GM12878 (cell line): Measurements from ENCODE around the gene TGFBRAP1. TPM values are rescaled to one million over a fixed set of nuclear protein-coding genes. Genes with fewer than 3 reads are reported as not detected.

ENCODE experiments used
- ATAC-seq: fragments of 200-7000 bp; cut with Tn5 transposase; 3 replicates; pipeline ENCODE4 v1.9.1; 2020; ENCODE audit warnings: mild to moderate bottlenecking, moderate library complexity
- BruUV-seq: library from RNA; stranded (reverse); fragments of 400-500 nt; replicated peaks from 2 replicates; lab custom pipeline; 2021; lab: Mats Ljungman, UMichigan
- CTCF ChIA-PET: fragments of 300-600 bp; sonication (Branson Sonifier 250); formaldehyde crosslinking; extraction: SDS; loops from one replicate; lab custom pipeline; 2021; ENCODE audit warnings: inconsistent platforms; lab: Yijun Ruan, JAX
- POLR2A ChIA-PET: fragments of 350-600 bp; formaldehyde crosslinking; extraction: SDS; loops from one replicate; lab custom pipeline; 2021; ENCODE audit warnings: inconsistent platforms; lab: Charles Lee
- RAD21 ChIA-PET: fragments of 300-600 bp; sonication (Branson Sonifier 250); formaldehyde crosslinking; loops from one replicate; lab custom pipeline; 2023; ENCODE audit warnings: antibody characterized with exemption; ENCODE audit not compliant: unreplicated experiment; lab: Charles Lee
- SMC1A ChIA-PET: fragments of 300-600 bp; sonication (Branson Sonifier 250); formaldehyde crosslinking; loops from one replicate; lab custom pipeline; 2023; ENCODE audit not compliant: unreplicated experiment, uncharacterized antibody; lab: Charles Lee
- DNase-seq: peaks from one replicate; pipeline ENCODE4 v3.0.0-alpha.2; 2011; ENCODE audit warnings: low read depth, low spot score
- FAIRE-seq: peaks from 3 replicates; lab custom pipeline; 2011; peaks lifted over from hg19 to GRCh38; lab: Jason Lieb, UNC
- H2AFZ ChIP-seq: 2 replicates; pipeline ENCODE4 v1.6.0; 2011; ENCODE audit warnings: low read depth, low read length, control low read depth; ENCODE audit not compliant: control insufficient read depth
- H3K27ac ChIP-seq: 2 replicates; pipeline ENCODE4 v1.5.1; 2011; ENCODE audit warnings: control low read depth; ENCODE audit not compliant: control insufficient read depth, insufficient read depth
- H3K27me3 ChIP-seq, 2 experiments: replicated peaks in 1 of 2; 2 replicates each; pipeline versions ENCODE4 v1.6.0 to v1.6.1; 2011; ENCODE audit warnings: low read length in 1 of 2; ENCODE audit not compliant: control insufficient read depth in 2 of 2, insufficient read depth in 2 of 2
- H3K36me3 ChIP-seq, 2 experiments: 2 replicates each; pipeline ENCODE4 v1.5.1; 2011; ENCODE audit warnings: low read length in 1 of 2; ENCODE audit not compliant: control insufficient read depth in 2 of 2, insufficient read depth in 2 of 2
- H3K4me1 ChIP-seq: 2 replicates; pipeline ENCODE4 v1.6.1; 2011; ENCODE audit warnings: mild to moderate bottlenecking, low read length, moderate library complexity, mixed read lengths; ENCODE audit not compliant: control insufficient read depth, insufficient read depth
- H3K4me2 ChIP-seq: 2 replicates; pipeline ENCODE4 v1.6.0; 2011; ENCODE audit warnings: control low read depth; ENCODE audit not compliant: control insufficient read depth, insufficient read depth
- H3K4me3 ChIP-seq: fragments of 200-600 bp; sonication (generic); 2 replicates; pipeline ENCODE4 v1.5.1; 2016
- H3K79me2 ChIP-seq: 2 replicates; pipeline ENCODE4 v1.6.0; 2011; ENCODE audit warnings: low read length; ENCODE audit not compliant: control insufficient read depth, insufficient read depth
- H3K9ac ChIP-seq: 2 replicates; pipeline ENCODE4 v1.8.0; 2011; ENCODE audit warnings: low read length, control low read depth, mixed read lengths; ENCODE audit not compliant: control insufficient read depth, insufficient read depth
- H3K9me3 ChIP-seq: replicated peaks from 3 replicates; pipeline ENCODE4 v1.5.1; 2011; ENCODE audit warnings: mild to moderate bottlenecking, low read length; ENCODE audit not compliant: control insufficient read depth, insufficient read depth
- H4K20me1 ChIP-seq: 2 replicates; pipeline ENCODE4 v1.6.0; 2011; ENCODE audit not compliant: control insufficient read depth, insufficient read depth
- CEBPB ChIP-seq, 2 experiments: fragments of 150-350 bp in 1 of 2; IDR thresholded peaks; 2 replicates each; pipeline ENCODE4 v1.6.1; 2012 to 2014; ENCODE audit warnings: low read depth in 2 of 2, low read length in 2 of 2, borderline replicate concordance in 1 of 2, inconsistent platforms in 1 of 2
- DPF2 ChIP-seq: fragments of 450-650 bp; IDR thresholded peaks from 2 replicates; pipeline ENCODE4 v1.6.1; 2017; ENCODE audit warnings: mild to moderate bottlenecking
- FOS ChIP-seq: IDR thresholded peaks from 3 replicates; pipeline ENCODE4 v1.6.1; 2011; ENCODE audit warnings: borderline replicate concordance; ENCODE audit not compliant: insufficient read length; ENCODE audit errors: extremely low read depth
- IRF3 ChIP-seq: fragments of 450-650 bp; IDR thresholded peaks from 2 replicates; pipeline ENCODE4 v1.6.1; 2014; ENCODE audit warnings: mild to moderate bottlenecking
- RUNX3 ChIP-seq: IDR thresholded peaks from 2 replicates; pipeline ENCODE4 v1.6.1; 2012; ENCODE audit warnings: low read length, inconsistent platforms
- SKIL ChIP-seq: fragments of 450-650 bp; IDR thresholded peaks from 2 replicates; pipeline ENCODE4 v1.6.1; 2017; ENCODE audit warnings: mild to moderate bottlenecking, low read depth, inconsistent platforms; ENCODE audit not compliant: poor library complexity, severe bottlenecking
- SP1 ChIP-seq: IDR thresholded peaks from one replicate; pipeline ENCODE4 v1.6.1; 2011; ENCODE audit warnings: low read depth, low read length
- SREBF1 ChIP-seq: IDR thresholded peaks from 2 replicates; pipeline ENCODE4 v1.6.1; 2012; ENCODE audit warnings: mild to moderate bottlenecking, low read length
- TBL1XR1 ChIP-seq: IDR thresholded peaks from 2 replicates; pipeline ENCODE4 v1.6.1; 2012; ENCODE audit warnings: low read depth, low read length, improper control_type of control experiment
- WRNIP1 ChIP-seq: IDR thresholded peaks from 2 replicates; pipeline ENCODE4 v1.6.1; 2011; ENCODE audit warnings: low read depth, low read length, improper control_type of control experiment, borderline replicate concordance
- ZNF274 ChIP-seq: IDR thresholded peaks from one replicate; pipeline ENCODE4 v1.8.0; 2011; ENCODE audit not compliant: insufficient read length, insufficient read depth
- WGBS: methylation state at CpG from one replicate; pipeline ENCODE4 v1.1.6; 2016; ENCODE audit warnings: low lambda C conversion rate; ENCODE audit not compliant: insufficient replicate concordance, insufficient coverage; ENCODE audit errors: missing lambda C conversion rate; 5-methylcytosine and 5-hydroxymethylcytosine counted together
- in situ Hi-C: fragments of 300-500 bp; cut with MboI; formaldehyde crosslinking; loops from 9 replicates; pipeline ENCODE4 v1.14.3; 2018; ENCODE audit warnings: mixed read lengths
- intact Hi-C: fragments of 100-400 bp; cut with micrococcal nuclease; formaldehyde crosslinking; loops from one replicate; pipeline ENCODE4 v1.14.2; 2022; ENCODE audit not compliant: unreplicated experiment
- polyA plus RNA-seq, 11 experiments: library from polyadenylated mRNA; depleted of rRNA in 4 of 11; unstranded in 6 of 11; stranded (reverse) in 5 of 11; fragments of >200 nt; fragmentation: Nextera tagmentation in 4 of 11; fragmentation: Illumina TruSeq in 1 of 11; extraction: Ambion mirVana in 4 of 11; extraction: Trizol in 1 of 11; gene quantifications; 1 replicate in 1 of 11; 2 replicates in 10 of 11; pipeline versions ENCODE4 v1.2.1 to v1.2.3, GENCODE V29; 2011 to 2016; ENCODE audit warnings: inconsistent platforms in 2 of 11, missing spikeins in 2 of 11, low read depth in 1 of 11
- total RNA-seq, 4 experiments: library from RNA; depleted of rRNA in 3 of 4; stranded (reverse); fragments of >200 nt in 3 of 4; fragmentation: Illumina TruSeq in 1 of 4; extraction: Trizol in 1 of 4; gene quantifications; 2 replicates each; pipeline versions ENCODE4 v1.2.1 to v1.2.3, GENCODE V29; 2013 to 2021

The TGFBRAP1 gene
- total and polyA plus RNA-seq, 10 of the 15 experiments (the other 5 are each of a cell fraction or from before 2014, with no cell fraction given) = 7.9 to 37.4 (median 23.7) TPM

GRCh38 chr2:105298017-105298416 is 31.5 kb downstream of the TGFBRAP1 start:
- DNase-seq = no peak
- Histone ChIP-seq H3K9me3 (no peaks in the 10 kb centered on the region; the same call in 2 of the 3 replicates), H3K4me2 (no peak overlapping the region), H3K4me3 (no peak overlapping the region), H3K9ac (no peak overlapping the region), H3K36me3 (peaks cover 10 to 29% of the 10 kb centered on the region in 2 experiments), H3K4me1 (peaks cover 4% of the 10 kb centered on the region; the same call in 1 of the 2 replicates), H3K79me2 (peaks cover 18% of the 10 kb centered on the region), H3K27ac (no peak overlapping the region), H2AFZ (no peak overlapping the region), H3K27me3 (no peaks in the 10 kb centered on the region), H4K20me1 (no peaks in the 10 kb centered on the region; the same call in 1 of the 2 replicates)
- intact Hi-C loops (loop anchor here (5.0 kb wide), 1 partner anchor 44 kb away; no protein-coding TSS in a partner anchor), in situ Hi-C loops (no loop called here)
- TF ChIP-seq IRF3 = no peak
- no peak for TF ChIP-seq TBL1XR1
- TF ChIP-seq CEBPB (IDR thresholded peaks at IDR 0.05; ENCODE audit: borderline replicate concordance in 1 of 2, low read depth in 2 of 2, low read length in 2 of 2) = no peak
- TF ChIP-seq RUNX3 = no peak
- no peak for TF ChIP-seq FOS
- no peak for TF ChIP-seq DPF2
- TF ChIP-seq ZNF274 = no peak
- no peak for TF ChIP-seq SP1
- TF ChIP-seq SKIL = no peak
- TF ChIP-seq WRNIP1 = no peak
- TF ChIP-seq SREBF1 = no peak
- BruUV-seq = no TSS peak
- ChIA-PET CTCF (interaction anchor here (1.6 kb wide), 1 partner anchor 10 kb away, joined by 4 read pairs; no protein-coding TSS in a partner anchor), SMC1A (no interaction called here), RAD21 (no interaction called here), POLR2A (no interaction called here)
- no peak for FAIRE-seq
- no peak for ATAC-seq
- WGBS = 89% methylated on average over 3 of the region's 3 CpGs
